Measurements from ENCODE around the gene FBXL13. TPM values are rescaled to one million over a fixed set of nuclear protein-coding genes. Genes with fewer than 3 reads are reported as not detected.

The FBXL13 gene
- 0.16 and 0.39 TPM in 2 replicates for total RNA-seq

DNA sequence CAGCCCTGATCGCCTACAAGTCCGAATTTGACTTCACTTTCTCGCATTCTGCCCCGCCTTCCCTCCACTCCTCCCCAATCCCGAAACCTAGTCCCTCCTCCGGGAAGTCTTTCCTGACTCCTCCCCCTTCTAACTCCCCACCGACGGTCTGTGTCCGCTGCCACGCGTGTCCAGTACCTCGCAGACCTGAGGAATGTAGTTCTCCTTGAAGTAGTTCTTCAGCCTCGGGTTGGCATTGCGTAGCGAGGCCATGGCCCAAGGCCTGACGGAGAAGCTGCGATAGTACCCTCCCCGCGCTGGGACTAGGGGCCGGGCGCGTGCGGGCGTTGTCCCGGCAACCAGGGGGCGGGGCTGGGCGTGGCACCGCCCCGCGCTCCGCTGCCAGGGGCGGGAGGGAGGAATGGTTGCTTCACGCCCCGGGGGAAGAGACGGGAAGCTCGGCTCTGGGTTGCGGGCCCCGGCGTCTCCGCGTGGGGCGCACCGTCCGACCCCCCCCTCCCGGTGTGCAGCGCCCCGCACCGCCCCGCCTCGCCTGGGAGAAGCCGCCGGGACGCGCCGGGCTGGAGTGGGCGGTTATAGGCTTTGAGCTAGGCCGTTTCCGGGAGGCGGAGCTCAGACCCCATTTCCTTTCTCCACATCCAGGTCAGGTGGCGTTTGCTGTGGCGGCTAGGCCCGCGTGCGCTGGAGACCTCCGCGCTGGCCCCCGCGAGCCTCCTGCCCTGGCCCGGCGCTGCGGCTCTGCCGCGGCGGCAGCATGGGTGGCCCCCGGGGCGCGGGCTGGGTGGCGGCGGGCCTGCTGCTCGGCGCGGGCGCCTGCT is at the start of gene FBXL13, which contains the start of gene ARMC10:
Gene FBXL13 (minus strand): TSS at position 278 of the 818 bp plus-strand sequence.
Gene ARMC10 (plus strand): TSS at position 622 of the 818 bp plus-strand sequence. CDS start 133 bp downstream, at position 755.

DNA sequence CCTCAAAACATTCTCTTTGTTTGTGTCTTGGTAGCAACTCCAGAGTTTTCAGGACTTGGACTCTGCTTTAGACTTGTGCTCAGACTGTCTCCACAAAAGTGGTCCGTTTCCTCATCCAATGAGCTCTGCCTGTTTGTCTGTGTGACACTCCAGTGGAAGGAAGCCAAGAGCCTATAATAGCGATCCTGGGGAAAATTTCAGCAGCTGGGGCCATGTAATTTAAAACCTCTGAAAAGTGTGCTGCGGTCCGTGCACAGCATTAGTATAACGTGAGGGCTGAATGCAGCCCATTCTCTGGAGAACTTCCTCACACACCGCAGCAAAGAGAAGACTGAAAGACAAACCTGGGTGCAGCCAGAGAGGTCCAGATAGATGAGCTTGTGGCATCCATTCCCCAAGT is 161.9 kb downstream of the FBXL13 start, which contains the start of gene LRRC17:
Gene LRRC17 (plus strand): TSS at position 259 of the 400 bp plus-strand sequence. CDS start 20,914 bp downstream, outside the sequence.

Other genes with a start within 250 kb of the FBXL13 start
- 70.3 and 455 TPM in 2 replicates for gene LRRC17, start 161.8 kb downstream of the FBXL13 start, total RNA-seq
- gene ARMC10, start 344 bp upstream of the FBXL13 start, total RNA-seq = 22.8 and 23.7 TPM in 2 replicates
- 3.2 and 5.2 TPM in 2 replicates for gene NAPEPLD, start 74.3 kb upstream of the FBXL13 start, total RNA-seq
- gene PMPCB, start 222.6 kb upstream of the FBXL13 start, total RNA-seq = 43.6 and 69.6 TPM in 2 replicates

Data from epithelial cell of alveolus of lung (primary cell).